ENCODE results near the gene ADAM23.

DNA sequence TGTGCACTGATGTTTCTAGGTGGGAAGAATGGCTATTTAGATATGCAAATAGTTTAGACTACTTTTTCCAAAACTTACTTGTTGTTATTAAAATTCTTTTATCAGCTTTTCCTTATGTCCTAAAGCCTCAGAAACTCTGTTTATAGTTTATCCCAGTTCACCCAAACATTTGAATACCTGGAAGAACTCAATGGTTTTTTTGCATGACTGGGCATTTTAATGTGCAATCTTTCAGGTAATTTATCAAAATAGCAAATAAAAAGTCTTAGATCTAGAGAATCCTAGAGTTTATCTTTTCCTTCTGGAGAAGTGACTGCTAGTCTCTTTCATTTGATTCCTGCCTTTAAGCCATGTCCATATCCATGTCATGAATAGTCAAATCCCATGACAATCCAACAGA, 9.6 kb upstream of the ADAM23 start:
- TF ChIP-seq, protein P1, sequence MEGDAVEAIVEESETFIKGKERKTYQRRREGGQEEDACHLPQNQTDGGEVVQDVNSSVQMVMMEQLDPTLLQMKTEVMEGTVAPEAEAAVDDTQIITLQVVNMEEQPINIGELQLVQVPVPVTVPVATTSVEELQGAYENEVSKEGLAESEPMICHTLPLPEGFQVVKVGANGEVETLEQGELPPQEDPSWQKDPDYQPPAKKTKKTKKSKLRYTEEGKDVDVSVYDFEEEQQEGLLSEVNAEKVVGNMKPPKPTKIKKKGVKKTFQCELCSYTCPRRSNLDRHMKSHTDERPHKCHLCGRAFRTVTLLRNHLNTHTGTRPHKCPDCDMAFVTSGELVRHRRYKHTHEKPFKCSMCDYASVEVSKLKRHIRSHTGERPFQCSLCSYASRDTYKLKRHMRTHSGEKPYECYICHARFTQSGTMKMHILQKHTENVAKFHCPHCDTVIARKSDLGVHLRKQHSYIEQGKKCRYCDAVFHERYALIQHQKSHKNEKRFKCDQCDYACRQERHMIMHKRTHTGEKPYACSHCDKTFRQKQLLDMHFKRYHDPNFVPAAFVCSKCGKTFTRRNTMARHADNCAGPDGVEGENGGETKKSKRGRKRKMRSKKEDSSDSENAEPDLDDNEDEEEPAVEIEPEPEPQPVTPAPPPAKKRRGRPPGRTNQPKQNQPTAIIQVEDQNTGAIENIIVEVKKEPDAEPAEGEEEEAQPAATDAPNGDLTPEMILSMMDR (IDR thresholded peaks at IDR 0.05; ENCODE audit: insufficient read depth, low read length, poor library complexity, severe bottlenecking) = no peak
- no peak for TF ChIP-seq EZH2phosphoT487 (conservative IDR thresholded peaks at IDR 0.05; ENCODE audit: low read length)
